Measurements from ENCODE around the gene MAN2A1.

MAN2A1 gene

DNA sequence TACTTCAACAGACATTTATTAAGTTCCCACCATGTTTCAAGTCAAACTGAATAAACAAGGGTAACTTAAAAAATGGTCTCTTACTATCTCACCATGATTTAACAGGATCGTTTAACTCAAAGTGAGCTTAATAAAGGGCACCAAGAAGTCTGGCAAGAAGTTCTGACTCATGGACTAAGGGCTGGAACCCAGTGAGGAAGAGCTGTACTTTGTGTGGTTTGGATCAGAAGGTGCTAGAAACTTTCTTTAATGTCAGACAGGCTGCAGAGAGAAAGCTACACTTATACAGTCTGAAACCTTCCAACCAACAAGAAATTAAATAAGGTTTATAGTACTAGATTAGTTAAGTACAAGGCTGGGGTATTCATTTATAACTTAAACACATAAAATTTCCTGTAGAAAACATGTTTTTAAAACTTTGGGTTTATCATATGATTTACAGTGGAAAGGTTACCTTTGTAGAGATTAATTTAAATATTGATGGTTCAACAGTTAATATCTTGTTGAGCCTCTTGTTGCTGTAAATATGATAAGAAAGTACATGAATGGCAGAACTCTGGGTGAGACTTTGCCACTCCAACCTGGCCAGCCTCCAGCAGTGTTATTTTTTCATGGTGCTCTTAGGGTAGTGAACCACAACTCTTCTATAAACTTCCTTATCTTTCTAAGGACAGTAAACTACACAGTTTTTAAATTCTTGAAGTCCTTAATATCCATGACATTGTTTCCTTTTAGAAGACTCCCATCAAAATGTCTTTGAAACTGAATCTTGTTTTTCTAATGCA lies 162.8 kb downstream of the MAN2A1 start:
- Histone ChIP-seq H3K9ac (ENCODE audit: low read length) (no peak overlapping the region), H3K27me3 (replicated peaks; ENCODE audit: control insufficient read depth, insufficient read depth, low read length) (no peaks in the 10 kb centered on the region), H3K4me1 (ENCODE audit: control insufficient read depth, insufficient read depth, low read length) (peaks cover 15% of the 10 kb centered on the region), H3K9me3 (ENCODE audit: control insufficient read depth, low read length) (no peaks in the 10 kb centered on the region), H3K36me3 (ENCODE audit: control insufficient read depth, insufficient read depth, low read length, severe bottlenecking) (peaks cover 50% of the 10 kb centered on the region), H3K4me3 (ENCODE audit: low read length) (no peak overlapping the region)
- no peak for DNase-seq (ENCODE audit: low read depth)

DNA sequence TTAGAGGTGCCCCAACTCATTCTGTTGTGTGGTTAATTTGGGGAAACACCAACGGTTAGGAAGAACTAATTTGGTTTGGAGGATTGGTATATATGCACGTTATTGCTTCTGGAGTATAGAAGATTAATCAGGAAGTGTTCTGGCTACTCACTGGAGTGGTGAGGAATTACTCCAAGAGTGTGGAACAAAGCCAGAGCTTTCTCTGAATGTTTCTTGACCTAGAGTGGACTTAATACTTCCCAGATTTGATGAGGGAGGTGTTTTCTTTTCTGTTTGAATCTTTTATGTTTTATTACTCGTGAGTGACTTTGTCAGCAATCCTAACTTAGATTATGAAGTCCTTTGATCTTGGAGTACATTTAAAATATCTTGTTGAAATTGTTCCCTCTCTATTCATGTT lies 163.7 kb downstream of the MAN2A1 start:
- DNase-seq (ENCODE audit: low read depth) = no peak
- Histone ChIP-seq H3K9me3 (ENCODE audit: control insufficient read depth, low read length) (no peaks in the 10 kb centered on the region), H3K27me3 (replicated peaks; ENCODE audit: control insufficient read depth, insufficient read depth, low read length) (no peaks in the 10 kb centered on the region), H3K4me3 (ENCODE audit: low read length) (no peak overlapping the region), H3K4me1 (ENCODE audit: control insufficient read depth, insufficient read depth, low read length) (peaks cover 15% of the 10 kb centered on the region), H3K36me3 (ENCODE audit: control insufficient read depth, insufficient read depth, low read length, severe bottlenecking) (peaks cover 49% of the 10 kb centered on the region), H3K9ac (ENCODE audit: low read length) (no peak overlapping the region)

DNA sequence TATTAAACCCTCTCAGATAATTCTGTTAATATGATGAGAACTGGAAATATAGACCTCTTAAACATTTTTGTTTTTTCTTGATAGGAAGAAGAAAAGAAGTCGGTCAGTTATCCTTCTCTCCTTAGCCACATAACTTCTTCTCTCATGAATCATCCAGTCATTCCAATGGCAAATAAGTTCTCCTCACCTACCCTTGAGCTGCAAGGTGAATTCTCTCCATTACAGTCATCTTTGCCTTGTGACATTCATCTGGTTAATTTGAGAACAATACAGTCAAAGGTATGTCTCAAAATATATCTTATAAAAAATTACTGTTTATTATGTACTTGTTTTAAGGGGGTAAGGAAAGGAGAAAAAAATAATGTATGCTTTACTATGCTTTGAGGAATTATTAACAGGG lies 165.3 kb downstream of the MAN2A1 start:
- Histone ChIP-seq H3K36me3 (ENCODE audit: control insufficient read depth, insufficient read depth, low read length, severe bottlenecking) (peaks cover 39% of the 10 kb centered on the region), H3K4me3 (ENCODE audit: low read length) (no peak overlapping the region), H3K4me1 (ENCODE audit: control insufficient read depth, insufficient read depth, low read length) (peaks cover 15% of the 10 kb centered on the region), H3K9ac (ENCODE audit: low read length) (no peak overlapping the region), H3K27me3 (replicated peaks; ENCODE audit: control insufficient read depth, insufficient read depth, low read length) (no peaks in the 10 kb centered on the region), H3K9me3 (ENCODE audit: control insufficient read depth, low read length) (no peaks in the 10 kb centered on the region)
- no peak for DNase-seq (ENCODE audit: low read depth)

DNA sequence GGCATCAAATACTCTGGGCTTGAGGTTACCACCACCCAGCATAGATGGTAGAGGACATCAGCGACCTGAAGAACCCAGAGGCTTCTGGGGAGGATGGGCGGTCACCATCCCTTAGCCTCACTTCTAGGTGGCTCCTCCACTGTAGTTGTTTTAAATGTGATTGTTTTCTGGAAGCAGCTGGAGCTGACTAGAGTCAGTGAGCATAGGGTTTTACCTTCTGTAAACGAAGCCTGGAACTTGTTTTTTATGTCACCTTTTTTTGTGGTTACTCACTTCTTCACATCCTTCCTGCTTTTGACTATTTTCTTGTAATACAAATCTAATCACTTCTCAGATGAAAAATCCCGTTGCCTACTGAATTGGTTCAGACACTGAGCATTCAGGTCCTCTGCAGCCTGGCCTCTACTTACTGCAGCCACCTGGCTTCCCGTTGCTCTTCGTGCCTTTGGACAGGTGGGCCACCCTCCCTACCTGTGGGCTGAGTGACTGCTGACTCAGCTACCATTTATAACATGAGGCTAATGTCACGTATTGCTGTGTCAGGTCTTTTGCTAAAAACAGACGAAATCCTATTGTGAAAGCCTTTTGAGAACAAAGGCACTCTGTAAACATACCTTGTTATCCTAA lies 167.8 kb downstream of the MAN2A1 start:
- Histone ChIP-seq H3K9ac (ENCODE audit: low read length) (no peak overlapping the region), H3K4me1 (ENCODE audit: control insufficient read depth, insufficient read depth, low read length) (peaks cover 11% of the 10 kb centered on the region), H3K9me3 (ENCODE audit: control insufficient read depth, low read length) (no peaks in the 10 kb centered on the region), H3K36me3 (ENCODE audit: control insufficient read depth, insufficient read depth, low read length, severe bottlenecking) (peaks cover 47% of the 10 kb centered on the region), H3K27me3 (replicated peaks; ENCODE audit: control insufficient read depth, insufficient read depth, low read length) (no peaks in the 10 kb centered on the region), H3K4me3 (ENCODE audit: low read length) (no peak overlapping the region)
- DNase-seq (ENCODE audit: low read depth) = no peak

DNA sequence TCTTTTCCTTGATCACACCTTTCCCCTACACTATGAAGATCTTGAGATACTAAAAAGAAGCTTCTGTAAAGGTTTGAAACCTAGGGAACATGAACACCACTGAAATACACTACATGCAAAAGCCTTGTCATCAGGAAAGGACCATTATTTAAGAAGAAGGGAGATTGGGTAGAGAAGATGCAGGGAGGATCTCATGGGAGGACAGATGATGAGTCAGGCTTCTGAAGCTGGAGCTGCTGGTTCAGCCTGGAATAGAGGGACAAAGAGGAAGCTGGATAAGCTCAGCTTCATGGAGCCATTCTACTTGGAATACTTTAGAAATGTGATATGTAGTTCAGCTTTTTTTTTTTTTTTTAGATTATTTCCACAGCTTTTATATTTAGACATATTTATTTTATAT lies 169.8 kb downstream of the MAN2A1 start:
- no peak for DNase-seq (ENCODE audit: low read depth)
- H3K36me3 ChIP-seq (ENCODE audit: control insufficient read depth, insufficient read depth, low read length, severe bottlenecking) = peaks cover 47% of the 10 kb centered on the region

DNA sequence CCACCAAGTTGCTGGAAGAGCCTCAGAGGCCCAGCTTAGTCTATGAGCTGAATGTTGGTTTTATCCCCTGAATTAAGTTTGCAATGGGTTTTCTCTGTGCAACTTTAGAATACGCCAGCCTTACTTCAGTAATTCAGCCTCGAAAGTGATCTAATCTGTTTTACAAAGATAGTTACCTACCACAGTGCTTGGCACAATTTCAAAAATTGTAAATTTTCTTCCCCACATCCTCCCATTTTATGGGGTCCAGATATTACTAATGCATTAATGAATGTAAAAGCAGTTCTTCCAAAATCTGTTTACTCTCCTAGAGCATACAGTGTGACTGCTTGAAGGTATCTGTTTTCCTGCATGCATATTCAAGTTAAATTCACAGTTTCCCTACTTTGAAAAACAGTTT lies 172.6 kb downstream of the MAN2A1 start:
- H3K4me3 ChIP-seq (ENCODE audit: low read length) = no peak overlapping the region
- DNase-seq (ENCODE audit: low read depth) = no peak
- peaks cover 9% of the 10 kb centered on the region for H3K4me1 ChIP-seq (ENCODE audit: control insufficient read depth, insufficient read depth, low read length)
- H3K27me3 ChIP-seq (replicated peaks; ENCODE audit: control insufficient read depth, insufficient read depth, low read length) = no peaks in the 10 kb centered on the region
- H3K9ac ChIP-seq (ENCODE audit: low read length) = no peak overlapping the region
- no peaks in the 10 kb centered on the region for H3K9me3 ChIP-seq (ENCODE audit: control insufficient read depth, low read length)
- H3K36me3 ChIP-seq (ENCODE audit: control insufficient read depth, insufficient read depth, low read length, severe bottlenecking) = peaks cover 38% of the 10 kb centered on the region

More for the DNA sequence above, 169.8 kb downstream of the MAN2A1 start:
- Histone ChIP-seq H3K4me1 (ENCODE audit: control insufficient read depth, insufficient read depth, low read length) (no peaks in the 10 kb centered on the region), H3K4me3 (ENCODE audit: low read length) (no peak overlapping the region), H3K9me3 (ENCODE audit: control insufficient read depth, low read length) (no peaks in the 10 kb centered on the region), H3K27me3 (replicated peaks; ENCODE audit: control insufficient read depth, insufficient read depth, low read length) (no peaks in the 10 kb centered on the region), H3K9ac (ENCODE audit: low read length) (no peak overlapping the region)

DNA sequence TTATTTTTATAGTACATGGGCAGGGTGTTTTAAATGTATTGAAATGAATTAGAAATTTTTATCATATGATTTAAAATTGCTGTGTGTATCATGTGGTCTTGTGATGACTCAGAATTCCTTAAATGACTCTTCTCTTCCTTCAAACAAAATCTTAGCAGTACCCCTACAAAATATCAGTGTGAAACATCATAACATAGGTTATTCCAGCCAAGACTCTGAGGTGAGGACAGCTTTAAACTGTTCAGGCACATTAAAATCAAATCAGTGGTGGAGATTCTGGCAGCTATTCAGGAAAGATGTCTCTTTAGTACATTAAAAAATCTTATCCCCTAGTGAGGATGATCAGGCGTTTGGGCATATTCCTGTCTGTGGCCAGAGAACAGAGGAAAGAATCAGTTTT lies 174.0 kb downstream of the MAN2A1 start:
- peak; percentile 29 for DNase-seq (ENCODE audit: low read depth)
- Histone ChIP-seq H3K36me3 (ENCODE audit: control insufficient read depth, insufficient read depth, low read length, severe bottlenecking) (peaks cover 36% of the 10 kb centered on the region), H3K4me1 (ENCODE audit: control insufficient read depth, insufficient read depth, low read length) (peaks cover 9% of the 10 kb centered on the region), H3K4me3 (ENCODE audit: low read length) (no peak overlapping the region), H3K9me3 (ENCODE audit: control insufficient read depth, low read length) (no peaks in the 10 kb centered on the region), H3K27me3 (replicated peaks; ENCODE audit: control insufficient read depth, insufficient read depth, low read length) (no peaks in the 10 kb centered on the region), H3K9ac (ENCODE audit: low read length) (no peak overlapping the region)

DNA sequence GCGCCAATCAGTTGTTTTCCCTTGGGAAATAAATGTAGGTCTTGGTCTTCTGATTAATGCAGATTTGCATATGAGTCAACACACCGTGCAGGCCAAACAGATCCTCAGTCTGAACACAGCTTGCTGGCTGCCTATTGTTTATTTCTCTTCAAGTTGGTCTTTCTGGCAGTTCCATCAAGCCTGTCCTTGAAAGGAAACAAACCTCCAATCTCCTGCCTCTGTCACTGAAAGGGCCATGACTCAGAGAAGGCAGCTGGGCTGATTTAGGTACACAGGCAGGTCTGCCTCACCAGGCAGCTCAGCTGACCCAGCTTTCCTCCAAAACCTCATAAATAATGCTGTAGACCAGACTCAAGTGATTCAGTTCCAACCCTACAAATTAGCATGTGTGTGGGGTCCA lies 175.9 kb downstream of the MAN2A1 start:
- Histone ChIP-seq H3K4me3 (ENCODE audit: low read length) (no peak overlapping the region), H3K36me3 (ENCODE audit: control insufficient read depth, insufficient read depth, low read length, severe bottlenecking) (peaks cover 28% of the 10 kb centered on the region), H3K9me3 (ENCODE audit: control insufficient read depth, low read length) (no peaks in the 10 kb centered on the region), H3K27me3 (replicated peaks; ENCODE audit: control insufficient read depth, insufficient read depth, low read length) (no peaks in the 10 kb centered on the region), H3K9ac (ENCODE audit: low read length) (no peak overlapping the region), H3K4me1 (ENCODE audit: control insufficient read depth, insufficient read depth, low read length) (peaks cover 9% of the 10 kb centered on the region)
- DNase-seq (ENCODE audit: low read depth) = peak; percentile 69

DNA sequence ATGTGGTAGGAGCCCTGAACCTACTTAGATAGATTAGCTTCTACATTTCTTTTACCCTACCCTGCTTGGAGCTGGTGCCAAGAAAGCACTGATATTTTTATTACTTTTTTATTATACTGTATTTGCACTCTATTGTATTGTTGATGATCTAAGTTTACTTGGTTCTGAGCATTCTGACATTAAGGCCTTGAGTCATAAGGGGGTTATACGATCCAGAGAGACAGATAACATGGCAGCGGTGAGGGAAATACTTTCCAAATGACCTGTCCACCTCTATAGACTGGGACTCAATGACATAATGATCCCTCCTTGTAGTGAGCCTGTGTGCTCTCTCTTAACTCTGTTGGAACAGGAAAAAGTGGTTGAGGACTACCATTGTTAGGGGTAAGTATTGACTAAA lies 176.3 kb downstream of the MAN2A1 start:
- H3K27me3 ChIP-seq (replicated peaks; ENCODE audit: control insufficient read depth, insufficient read depth, low read length) = no peaks in the 10 kb centered on the region
- no peak overlapping the region for H3K4me3 ChIP-seq (ENCODE audit: low read length)
- peaks cover 25% of the 10 kb centered on the region for H3K36me3 ChIP-seq (ENCODE audit: control insufficient read depth, insufficient read depth, low read length, severe bottlenecking)
- DNase-seq (ENCODE audit: low read depth) = peak; percentile 29
- H3K4me1 ChIP-seq (ENCODE audit: control insufficient read depth, insufficient read depth, low read length) = peaks cover 9% of the 10 kb centered on the region
- H3K9me3 ChIP-seq (ENCODE audit: control insufficient read depth, low read length) = no peaks in the 10 kb centered on the region
- no peak overlapping the region for H3K9ac ChIP-seq (ENCODE audit: low read length)

DNA sequence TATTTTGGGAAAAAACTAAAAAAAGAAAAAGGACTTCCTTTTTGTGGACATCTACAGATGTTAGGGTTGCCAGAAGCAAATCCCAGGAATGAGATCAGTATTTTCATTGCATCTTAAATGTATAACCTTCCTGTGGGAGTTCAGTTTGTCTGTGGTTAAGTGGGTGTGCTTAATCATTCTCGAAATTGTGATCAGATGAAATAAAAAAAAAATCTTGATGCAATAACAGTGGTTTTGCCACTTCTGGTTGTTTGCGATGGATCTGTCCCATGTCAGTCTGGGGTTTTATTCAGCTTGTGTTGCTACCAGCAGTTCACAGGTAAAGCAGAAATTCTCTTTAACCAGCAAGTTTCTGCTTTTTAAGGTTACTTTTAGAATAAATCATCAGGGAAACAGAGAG lies 179.0 kb downstream of the MAN2A1 start:
- DNase-seq (ENCODE audit: low read depth) = peak; percentile 40
- Histone ChIP-seq H3K36me3 (ENCODE audit: control insufficient read depth, insufficient read depth, low read length, severe bottlenecking) (peaks cover 22% of the 10 kb centered on the region), H3K27me3 (replicated peaks; ENCODE audit: control insufficient read depth, insufficient read depth, low read length) (no peaks in the 10 kb centered on the region), H3K4me3 (ENCODE audit: low read length) (no peak overlapping the region), H3K9me3 (ENCODE audit: control insufficient read depth, low read length) (no peaks in the 10 kb centered on the region), H3K9ac (ENCODE audit: low read length) (no peak overlapping the region), H3K4me1 (ENCODE audit: control insufficient read depth, insufficient read depth, low read length) (peaks cover 9% of the 10 kb centered on the region)

DNA sequence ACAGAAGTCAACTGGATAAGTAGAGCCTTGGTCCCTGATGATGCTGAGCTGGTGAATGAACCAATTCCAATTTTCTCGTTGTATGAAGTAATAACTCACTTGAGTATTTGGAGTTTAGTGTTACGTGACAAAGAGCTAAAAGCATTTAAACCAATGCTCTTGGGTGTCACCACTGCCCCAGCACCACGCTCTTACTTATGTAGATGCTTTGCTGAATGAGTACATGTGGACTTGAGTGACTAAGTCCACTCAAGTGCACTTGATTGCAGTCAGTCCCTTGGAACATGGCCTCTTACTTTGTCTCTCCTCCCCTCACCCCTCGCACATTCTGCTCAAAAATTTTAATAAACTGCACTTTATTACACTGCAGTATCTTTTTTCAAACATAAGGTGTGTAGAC lies 184.0 kb downstream of the MAN2A1 start:
- Histone ChIP-seq H3K9me3 (ENCODE audit: control insufficient read depth, low read length) (no peaks in the 10 kb centered on the region), H3K27me3 (replicated peaks; ENCODE audit: control insufficient read depth, insufficient read depth, low read length) (no peaks in the 10 kb centered on the region), H3K4me3 (ENCODE audit: low read length) (no peak overlapping the region), H3K36me3 (ENCODE audit: control insufficient read depth, insufficient read depth, low read length, severe bottlenecking) (no peaks in the 10 kb centered on the region), H3K4me1 (ENCODE audit: control insufficient read depth, insufficient read depth, low read length) (peaks cover 7% of the 10 kb centered on the region), H3K9ac (ENCODE audit: low read length) (no peak overlapping the region)
- no peak for DNase-seq (ENCODE audit: low read depth)
